DMS 273 treated with DMSO at 0.1 percent for 48 hours (cell line): ENCODE results near the gene WBP1L.
"Not testable (repeated sequence)": the region's sequence is repeated elsewhere in the genome, so short reads cannot be mapped to it uniquely, and the experiment has no call there.

Experiments
- DNase-seq: peaks from one replicate; lab custom pipeline; 2025; lab: John Stamatoyannopoulos, UW

Gene WBP1L

DNA sequence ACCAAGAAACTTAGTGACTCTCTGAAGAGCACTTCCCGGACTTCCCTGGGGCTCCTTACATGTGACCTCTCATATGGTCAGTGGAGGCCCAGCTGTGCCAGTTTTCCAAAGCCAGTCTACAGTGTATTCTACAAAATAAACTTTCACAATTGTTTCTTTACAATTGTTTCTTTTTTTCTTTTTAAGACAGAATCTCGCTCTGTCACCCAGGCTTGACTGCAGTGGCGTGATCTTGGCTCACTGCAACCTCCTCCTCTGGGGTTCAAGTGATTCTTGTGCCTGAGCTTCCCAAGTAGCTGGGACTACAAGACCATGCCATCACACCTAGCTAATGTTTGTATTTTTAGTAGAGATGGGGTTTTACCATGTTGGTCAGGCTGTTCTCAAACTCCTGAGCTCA, 67.6 kb downstream of the WBP1L start:
- no peak for DNase-seq

DNA sequence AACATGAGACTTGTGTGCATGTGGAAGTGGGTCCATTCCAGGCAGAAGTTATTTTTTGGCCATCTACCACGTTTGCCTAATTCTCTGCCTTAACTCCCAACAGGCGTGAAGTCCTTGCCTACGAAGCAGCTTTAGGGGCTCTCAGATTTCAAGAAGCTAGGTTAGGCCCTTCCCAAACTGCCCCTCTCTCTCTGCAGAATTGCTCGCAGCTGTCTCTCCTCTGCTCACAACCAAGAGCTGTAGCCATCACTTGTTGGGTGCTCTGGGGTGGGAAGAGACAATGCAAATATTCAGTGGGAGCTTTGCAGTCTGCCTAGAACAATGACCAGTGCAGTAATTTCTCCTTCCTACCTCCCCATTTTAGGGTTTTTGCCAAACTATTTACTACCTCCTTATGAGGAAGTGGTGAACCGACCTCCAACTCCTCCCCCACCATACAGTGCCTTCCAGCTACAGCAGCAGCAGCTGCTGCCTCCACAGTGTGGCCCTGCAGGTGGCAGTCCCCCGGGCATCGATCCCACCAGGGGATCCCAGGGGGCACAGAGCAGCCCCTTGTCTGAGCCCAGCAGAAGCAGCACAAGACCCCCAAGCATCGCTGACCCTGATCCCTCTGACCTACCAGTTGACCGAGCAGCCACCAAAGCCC, 68.6 kb downstream of the WBP1L start:
- DNase-seq: no peak

DNA sequence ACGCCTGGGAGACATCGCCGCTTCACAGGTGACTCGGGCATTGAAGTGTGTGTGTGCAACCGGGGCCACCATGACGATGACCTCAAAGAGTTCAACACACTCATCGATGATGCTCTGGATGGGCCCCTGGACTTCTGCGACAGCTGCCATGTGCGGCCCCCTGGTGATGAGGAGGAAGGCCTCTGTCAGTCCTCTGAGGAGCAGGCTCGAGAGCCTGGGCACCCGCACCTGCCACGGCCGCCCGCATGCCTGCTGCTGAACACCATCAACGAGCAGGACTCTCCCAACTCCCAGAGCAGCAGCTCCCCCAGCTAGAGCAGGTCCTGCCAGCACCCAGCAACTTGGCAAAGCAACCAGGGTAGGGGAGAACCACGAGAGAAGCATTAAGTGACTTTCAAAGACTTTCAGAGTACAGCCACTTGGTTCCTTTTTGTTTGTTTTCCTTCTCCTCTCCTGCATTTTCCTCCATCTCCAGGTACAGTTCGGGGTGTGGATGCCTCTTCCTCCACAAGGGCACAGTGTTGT, 69.3 kb downstream of the WBP1L start:
- no peak for DNase-seq

DNA sequence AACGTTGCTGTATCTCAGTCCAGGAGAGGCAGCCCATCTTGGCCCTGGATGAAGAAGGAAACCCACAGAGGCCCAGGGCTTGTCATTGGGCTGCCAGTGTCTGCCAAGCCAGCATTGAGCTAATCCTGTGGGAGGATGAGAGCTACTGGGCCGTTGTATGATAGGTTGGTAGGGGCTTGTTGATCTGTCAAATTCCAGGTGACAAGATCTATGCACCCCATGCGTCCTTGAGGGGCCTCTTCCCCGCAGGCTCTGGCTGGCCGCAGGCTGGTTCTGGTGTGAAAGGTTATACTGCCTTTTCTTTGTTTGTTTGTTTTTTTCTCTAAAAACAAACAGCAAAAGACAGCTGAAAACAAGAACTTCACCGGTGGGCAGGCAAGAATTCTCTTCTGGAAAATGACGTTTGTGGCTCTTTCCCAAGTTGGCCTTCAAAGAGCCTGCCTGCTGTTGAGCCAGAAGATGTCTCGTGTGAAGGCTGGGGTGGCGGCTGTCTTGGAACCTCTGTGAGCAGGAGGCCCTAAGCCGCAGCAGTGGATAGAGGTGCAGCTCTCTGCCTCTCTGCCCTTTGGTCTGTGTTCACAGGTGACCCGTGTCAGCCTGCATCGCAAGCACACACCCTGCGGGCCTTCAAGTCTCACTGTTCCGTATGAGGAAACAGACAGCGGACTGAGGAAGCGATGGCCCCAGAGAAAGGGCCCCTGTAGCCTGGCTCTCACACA, 70.1 kb downstream of the WBP1L start:
- no peak for DNase-seq

DNA sequence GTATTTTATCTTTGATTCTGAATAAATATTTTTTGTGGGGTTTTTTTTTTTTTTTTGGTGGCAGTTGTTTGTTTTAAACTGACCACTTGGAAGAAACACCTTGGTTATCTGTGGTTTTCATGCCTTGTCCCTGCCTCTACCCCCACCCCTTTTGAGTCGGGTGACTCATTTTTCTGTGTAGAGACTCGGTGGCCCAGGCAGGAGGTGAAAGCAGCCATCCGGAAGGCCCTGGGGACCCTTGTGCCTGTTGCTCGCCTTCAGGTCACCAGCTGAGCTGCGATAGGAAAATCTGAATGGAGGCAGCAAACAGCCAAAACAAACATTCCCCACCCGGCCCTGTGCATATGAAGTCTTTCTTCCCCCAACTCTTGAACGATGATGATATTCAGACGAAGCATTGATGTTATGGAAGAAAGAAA, 70.7 kb downstream of the WBP1L start:
- no peak for DNase-seq

DNA sequence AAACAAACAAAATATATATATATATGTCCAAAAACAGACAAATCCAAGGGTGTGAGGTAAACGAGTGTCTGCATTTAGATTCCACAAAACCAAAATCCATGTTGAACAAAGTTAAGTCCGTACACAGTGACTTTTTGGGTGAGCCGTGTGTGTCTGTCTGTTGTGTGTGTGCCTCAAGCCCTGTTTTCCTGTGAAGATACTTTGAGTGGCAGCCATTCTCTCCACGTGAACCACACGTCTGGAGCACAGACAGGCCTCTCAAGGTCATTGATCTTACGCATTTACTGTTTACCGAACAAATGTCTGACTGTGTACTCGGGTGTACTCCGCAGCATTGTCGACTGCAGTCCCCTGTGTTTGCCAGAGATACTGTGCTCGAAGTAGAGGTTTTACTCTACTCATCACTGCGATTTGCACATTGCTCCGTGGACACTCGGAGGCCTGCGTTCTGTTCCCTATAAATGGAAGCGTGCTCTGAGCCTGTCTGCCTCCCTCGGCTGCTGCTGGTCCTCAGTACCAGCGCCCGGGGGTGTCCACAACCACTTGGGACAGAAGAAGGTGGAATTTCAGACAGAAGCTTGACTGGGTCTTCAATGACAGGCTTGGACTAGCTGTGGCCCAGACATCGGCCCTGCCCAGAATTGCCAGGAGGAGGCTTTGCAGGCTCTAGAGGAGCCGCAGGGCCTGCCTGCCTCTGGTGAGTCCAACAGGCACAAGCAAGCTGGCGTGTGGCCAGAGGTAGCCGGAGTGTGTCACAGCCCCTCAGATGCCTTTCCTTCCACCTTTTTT, 71.3 kb downstream of the WBP1L start:
- no peak for DNase-seq

DNA sequence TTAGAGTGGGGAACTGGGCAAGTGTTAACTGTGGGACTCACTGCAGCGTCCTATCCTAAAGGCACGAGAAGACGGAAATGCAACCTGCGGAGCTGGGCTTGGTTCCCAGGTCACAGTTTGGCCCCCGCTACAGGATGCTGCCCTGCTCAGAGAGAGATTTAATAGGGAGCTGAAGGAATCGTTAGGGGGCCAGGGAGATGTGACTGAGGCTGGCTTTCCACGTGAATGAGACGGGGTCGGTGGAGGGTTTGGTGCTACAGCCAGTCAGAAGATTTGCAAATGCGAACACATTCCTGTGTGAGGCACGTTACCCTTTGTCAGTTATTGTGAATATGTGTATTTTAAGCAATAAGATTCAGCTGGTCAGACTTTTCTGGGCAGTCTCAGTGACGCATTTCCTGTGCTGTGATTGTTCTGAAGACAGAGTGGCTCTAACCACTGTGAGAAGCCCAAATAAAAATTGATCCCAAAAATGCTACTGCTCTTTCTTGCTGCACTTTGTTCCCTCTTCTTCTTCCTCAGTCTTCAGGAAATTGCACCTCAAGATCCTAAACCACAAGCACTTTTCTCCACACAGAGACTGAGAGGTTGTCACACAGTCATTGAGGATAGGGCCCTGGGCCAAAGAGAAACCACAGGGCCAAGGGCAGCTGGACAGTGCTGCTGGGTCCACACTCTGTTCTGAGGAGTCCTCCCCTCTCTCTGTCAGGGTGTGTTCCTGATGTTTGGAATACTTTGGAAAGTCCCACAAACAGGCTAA, 72.2 kb downstream of the WBP1L start:
- no peak for DNase-seq

DNA sequence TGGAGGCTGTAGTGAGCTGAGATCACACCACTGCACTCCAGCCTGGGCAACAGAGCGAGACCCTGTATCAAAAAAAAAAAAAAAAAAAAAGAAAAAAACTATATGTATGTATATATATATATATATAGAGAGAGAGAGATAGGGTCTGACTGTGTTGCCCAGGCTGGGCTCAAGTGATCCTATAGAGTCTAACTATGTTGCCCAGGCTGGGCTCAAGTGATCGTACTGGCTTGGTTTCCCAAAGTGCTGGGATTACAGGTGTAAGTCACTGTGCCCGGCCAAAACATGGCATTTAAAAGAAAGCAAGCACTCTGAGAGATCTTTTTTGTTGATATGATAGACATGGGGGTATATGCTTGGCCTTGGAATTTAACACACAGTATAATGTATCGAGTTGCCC, 73.4 kb downstream of the WBP1L start:
- no peak for DNase-seq

DNA sequence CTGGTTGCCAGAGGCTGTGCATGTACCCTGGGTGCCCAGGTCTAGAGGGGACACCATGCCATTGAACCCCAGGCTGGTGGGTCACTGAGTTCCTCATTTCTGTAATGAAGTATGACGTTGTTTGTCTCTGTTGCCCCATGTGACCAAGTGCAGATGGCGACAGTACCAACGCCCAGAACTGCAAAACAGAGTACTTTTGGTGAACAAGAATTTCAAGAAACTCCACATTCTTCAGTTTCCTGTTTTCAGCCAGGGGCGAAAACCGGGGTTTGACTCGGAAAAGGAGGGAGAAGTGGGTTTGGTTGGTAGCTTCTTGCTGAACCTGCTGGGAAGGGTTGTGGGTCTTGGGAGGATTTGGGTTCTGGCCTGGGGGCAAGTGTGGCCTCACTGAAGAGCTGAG, 75.3 kb downstream of the WBP1L start:
- no peak for DNase-seq

DNA sequence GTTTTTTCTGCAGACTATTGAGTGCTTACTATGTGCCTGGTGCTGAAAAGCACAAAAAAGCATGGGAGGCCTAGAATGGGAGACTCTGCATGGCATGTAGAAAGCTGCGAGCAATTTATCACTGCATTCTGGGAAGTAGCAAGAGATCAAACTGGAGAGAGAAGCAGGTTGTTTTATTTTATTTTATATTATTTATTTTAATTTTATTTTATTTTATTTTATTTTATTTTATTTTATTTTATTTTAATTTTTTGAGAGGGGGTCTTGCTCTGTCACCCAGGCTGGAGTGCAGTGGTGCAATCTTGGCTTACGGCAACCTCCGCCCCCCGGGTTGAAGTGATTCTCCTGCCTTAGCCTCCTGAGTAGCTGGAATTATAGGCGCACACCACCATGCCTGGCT, 76.3 kb downstream of the WBP1L start:
- not testable (repeated sequence) for DNase-seq

DNA sequence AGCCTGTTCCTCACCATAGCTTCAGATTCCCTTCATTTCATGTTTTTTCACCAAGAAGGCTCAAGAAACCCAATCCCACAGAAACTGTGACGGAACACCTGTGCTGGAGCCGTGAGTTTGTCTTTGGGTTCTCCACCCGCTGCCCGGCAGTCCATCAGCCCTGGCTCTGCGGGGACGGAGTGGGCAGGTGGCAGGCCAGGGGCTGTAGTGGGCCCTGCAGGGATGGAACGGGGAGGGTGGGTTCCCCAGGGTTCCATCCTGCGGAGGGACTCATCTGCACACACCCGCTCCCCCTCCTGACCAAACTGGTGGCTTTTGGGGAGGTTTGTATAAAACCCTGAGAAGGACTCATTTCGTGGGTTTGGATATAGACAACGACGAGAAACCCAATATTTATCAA, 78.5 kb downstream of the WBP1L start:
- DNase-seq: no peak

DNA sequence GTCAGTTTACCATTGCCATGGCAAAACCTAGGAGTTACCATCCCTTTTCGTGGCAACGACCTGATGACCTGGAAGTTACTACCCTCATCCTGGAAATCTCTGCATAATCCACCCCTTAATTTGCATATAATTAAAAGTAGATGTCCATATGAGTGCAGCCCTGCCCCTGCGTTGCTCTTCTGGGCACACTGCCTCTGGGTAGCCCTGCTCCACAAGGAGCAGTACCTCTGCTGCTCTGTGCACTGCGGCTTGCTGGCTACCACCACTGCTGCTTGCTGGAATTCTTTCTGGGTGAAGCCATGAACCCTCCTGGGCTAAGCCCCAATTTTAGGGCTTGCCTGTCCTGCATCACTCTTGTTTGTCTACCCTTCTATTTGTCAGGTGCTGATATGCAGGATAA, 80.9 kb downstream of the WBP1L start:
- DNase-seq: no peak

DNA sequence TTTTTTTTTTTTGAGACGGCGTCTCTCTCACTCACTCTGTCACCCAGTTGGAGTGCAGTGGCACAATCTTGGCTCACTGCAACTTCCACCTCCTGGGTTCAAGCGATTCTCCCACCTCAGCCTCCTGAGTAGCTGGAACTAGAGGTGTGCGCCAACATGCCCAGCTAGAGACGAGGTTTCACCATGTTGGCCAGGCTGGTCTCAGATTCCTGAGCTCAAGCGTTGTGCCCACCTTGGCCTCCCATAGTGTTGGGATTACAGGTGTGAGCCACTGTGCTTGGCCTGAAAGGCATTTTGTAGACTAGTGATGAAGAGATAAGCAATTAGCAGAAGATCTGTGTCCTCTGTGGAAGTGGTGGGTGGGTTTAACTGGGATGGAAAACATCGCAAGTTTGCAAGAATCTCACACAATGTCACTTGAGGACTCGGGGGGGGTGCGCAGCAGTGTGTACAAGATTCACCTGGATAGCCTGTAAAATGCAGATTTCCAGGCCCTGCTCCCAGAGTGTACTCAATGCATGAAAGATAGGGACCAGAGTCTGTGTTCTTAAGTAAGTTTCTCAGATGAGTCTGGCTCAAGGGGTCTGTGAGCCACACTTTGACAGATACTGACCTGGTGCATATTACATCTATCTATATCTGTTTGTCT, 82.5 kb downstream of the WBP1L start:
- DNase-seq: no peak

DNA sequence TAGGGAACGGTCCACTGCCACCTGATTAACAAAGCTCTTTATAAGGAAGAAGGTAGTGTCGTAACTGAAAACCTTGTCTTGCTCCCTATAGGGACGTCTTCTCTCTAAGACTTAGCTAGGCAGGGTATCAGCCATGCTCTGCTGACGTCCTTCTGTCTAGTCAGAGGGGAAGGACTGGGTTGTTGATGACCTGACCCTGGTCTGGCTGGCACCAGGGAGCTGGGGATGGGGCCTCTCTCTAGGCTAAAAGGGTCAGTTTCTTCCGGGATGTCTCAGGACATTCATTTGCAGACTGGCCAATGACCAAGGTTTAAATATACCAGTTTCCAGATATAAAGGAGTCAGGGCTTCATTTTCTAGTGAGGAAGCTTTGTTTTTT, 83.8 kb downstream of the WBP1L start:
- DNase-seq: no peak

DNA sequence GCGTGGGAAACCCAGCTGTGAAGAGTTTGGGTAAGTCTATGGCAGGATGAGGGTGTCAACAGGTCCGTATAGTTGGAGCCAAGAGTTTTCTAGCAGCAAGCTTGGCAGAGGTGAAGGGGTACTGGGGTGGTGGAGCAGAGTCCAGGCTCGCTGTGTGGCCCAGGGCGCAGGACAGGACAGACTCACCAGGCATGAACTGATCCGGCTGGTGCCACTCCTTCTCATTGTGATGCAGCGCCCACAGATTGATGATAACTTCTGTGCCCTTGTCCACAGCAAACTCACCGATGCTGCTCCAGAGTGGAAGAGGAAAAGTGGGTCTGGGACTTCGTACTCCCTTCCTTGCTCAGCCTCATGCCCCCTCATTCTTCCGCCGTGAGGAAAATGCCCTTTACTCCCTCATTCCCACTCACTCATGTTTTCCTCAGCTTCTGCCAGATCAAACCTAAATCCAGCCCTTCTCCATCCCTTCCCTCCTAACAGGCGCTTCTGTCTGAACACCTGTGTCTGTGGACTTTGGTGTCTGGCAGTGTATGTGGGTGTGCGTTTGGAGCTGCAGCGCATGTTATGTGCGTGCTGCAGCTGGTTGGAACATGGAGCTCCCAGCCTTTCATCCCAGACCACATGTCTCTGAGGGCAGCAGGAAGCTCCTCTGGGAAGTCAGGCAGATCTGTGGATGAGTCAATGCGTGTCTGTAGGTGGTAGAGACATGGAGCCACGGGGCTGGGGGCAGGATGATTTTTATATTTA, 87.7 kb downstream of the WBP1L start:
- DNase-seq: no peak

DNA sequence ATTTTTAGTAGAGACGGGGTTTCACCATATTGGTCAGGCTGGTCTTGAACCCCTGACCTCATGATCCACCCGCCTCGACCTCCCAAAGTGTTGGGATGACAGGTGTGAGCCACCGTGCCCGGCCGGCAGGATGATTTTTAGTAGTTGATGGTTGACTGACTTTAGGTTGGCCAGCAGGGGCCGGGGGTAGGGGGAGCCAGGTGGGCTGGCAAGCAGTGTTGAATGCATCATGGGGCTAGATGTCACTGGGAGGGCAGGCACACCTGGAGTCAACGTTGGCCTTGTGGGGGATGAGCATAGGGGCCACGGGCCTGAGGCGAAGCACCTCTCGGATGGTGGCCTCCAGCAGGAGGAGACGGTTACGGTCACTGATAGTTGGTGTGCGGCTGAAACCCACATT, 88.5 kb downstream of the WBP1L start:
- no peak for DNase-seq

DNA sequence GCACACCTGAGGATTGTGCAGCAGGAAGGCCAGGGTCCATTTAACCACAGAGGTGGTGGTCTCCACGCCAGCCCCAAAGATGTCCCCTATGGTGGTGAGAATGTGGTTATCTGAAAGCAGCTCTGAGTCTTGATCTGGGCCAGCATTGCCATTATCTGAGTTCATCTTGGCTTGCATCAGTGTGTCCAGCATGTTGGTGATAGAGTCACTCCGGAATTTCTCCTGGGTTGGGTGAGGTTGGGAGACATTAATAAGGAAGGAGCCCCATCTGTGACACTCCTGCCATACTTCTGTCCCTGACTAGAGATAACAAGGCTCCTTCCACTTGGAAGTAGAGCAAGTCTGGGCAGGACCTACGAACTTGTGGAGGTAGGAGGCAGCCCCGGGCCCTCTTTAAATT, 89.2 kb downstream of the WBP1L start:
- DNase-seq: no peak

DNA sequence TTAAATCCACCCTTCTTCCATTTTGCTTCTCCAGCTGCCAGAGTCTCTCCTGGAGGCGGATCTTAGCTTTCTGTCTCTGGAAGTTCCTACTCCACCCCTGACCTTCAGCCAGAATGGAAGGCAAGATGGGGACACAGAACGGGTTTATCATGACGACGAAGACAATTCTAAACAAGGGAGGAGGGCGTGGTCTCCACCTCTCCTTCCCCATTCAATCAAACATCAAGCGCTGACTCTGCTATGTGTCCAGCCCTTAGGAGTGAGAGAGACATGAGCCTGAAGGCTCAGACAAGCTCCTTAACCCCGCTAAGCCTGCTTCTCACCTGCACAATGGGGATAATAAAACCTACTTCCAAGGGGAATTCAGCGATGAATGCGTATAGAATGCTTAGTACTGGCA, 90.4 kb downstream of the WBP1L start:
- DNase-seq: no peak

DNA sequence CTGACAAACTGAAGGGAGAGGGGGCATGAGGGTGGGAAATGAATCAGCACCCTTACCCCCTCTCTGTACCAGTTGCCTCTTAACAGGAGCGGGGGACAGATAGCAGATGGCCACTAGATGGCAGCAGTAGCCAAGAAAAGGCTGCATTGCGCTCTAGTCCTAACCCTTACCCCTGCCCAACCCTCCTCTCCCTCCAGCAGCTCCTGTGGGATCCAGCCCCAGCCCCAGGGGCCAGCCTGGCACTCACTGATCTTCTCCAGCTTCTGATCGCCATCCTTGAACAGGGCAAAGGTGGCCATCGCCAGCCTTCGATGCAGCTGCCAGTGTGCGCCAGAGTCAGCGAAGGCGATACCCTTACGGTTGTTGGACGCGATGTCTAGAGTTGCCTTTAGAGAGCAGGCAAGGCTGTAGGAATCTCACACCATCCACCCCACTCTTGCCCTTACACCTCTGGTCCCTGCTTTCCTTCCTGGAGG, 91.3 kb downstream of the WBP1L start:
- DNase-seq: peak; percentile 3

DNA sequence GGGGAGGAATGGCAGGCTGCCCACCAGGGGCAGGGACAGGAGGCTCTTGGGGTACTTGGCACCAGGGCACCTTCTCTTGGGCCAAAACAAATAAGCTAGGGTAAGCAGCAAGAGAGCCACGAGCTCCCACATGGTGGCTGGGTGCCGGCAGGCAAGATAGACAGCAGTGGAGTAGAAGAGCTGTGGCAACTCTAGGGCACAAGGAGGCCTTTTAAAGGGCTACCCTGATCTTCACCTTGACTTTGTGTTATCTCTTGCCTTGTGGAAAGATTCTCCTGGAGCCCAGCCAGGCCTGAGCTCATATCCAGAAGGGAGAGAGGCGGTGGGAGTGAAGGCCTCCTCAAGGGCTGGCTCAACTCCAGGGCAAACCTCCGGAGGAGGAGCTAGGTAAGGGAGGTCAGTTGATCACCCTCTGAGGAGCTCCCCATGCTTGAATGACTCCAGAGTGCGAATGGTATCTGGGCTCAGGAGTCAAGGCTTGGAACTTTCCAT, 93.5 kb downstream of the WBP1L start, which contains the start of gene CYP17A1:
Gene CYP17A1 (minus strand): TSS at position 184 of the 492 bp plus-strand sequence. CDS start 52 bp downstream, at position 132.
- peak; percentile 16 for DNase-seq
